IPS DF 6.9 (cell line): ENCODE results near the gene WRAP73.

Experiments used
- DNase-seq: peaks from one replicate; pipeline ENCODE4 v3.0.0-alpha.2; 2013; ENCODE audit warnings: low read depth, low spot score
- H3K27ac ChIP-seq: one replicate; pipeline ENCODE4 v1.5.1; 2013; ENCODE audit warnings: low read length, control low read depth
- H3K27me3 ChIP-seq: 2 replicates; pipeline ENCODE4 v1.6.1; 2013; ENCODE audit warnings: mild to moderate bottlenecking, low read length; ENCODE audit not compliant: control insufficient read depth, insufficient read depth
- H3K36me3 ChIP-seq: 2 replicates; pipeline ENCODE4 v1.6.1; 2013; ENCODE audit warnings: low read length; ENCODE audit not compliant: control insufficient read depth, insufficient read depth
- H3K4me1 ChIP-seq: 2 replicates; pipeline ENCODE4 v1.6.1; 2013; ENCODE audit warnings: low read length; ENCODE audit not compliant: control insufficient read depth, insufficient read depth
- H3K4me3 ChIP-seq: 2 replicates; pipeline ENCODE4 v1.5.1; 2013; ENCODE audit warnings: mild to moderate bottlenecking, low read length
- H3K9me3 ChIP-seq: 2 replicates; pipeline ENCODE4 v1.6.1; 2013; ENCODE audit warnings: low read length, inconsistent platforms; ENCODE audit not compliant: control insufficient read depth, insufficient read depth
- WGBS: extraction: QIAGEN DNeasy Blood & Tissue Kit; methylation state at CpG from one replicate; pipeline ENCODE4 v1.1.7; 2013; ENCODE audit warnings: mixed read lengths, missing lambda C conversion rate; ENCODE audit not compliant: insufficient read length, insufficient coverage; 5-methylcytosine and 5-hydroxymethylcytosine counted together

Gene WRAP73

GRCh38 chr1:3668148-3668547 lies 18.2 kb upstream of the WRAP73 start:
- H3K27ac ChIP-seq: no peak overlapping the region
- WGBS: no CpG with 5 or more reads among the region's 8 CpGs
- H3K27me3 ChIP-seq: no peaks in the 10 kb centered on the region
- no peak for DNase-seq
- peaks cover 4% of the 10 kb centered on the region for H3K4me1 ChIP-seq
- H3K36me3 ChIP-seq: no peaks in the 10 kb centered on the region
- no peaks in the 10 kb centered on the region for H3K9me3 ChIP-seq
- no peak overlapping the region for H3K4me3 ChIP-seq

GRCh38 chr1:3664700-3665375 lies 14.9 kb upstream of the WRAP73 start:
- Histone ChIP-seq H3K27ac (no peak overlapping the region), H3K36me3 (no peaks in the 10 kb centered on the region), H3K27me3 (peaks cover 1% of the 10 kb centered on the region; the same call in 1 of the 2 replicates), H3K9me3 (no peaks in the 10 kb centered on the region), H3K4me1 (peaks cover 2% of the 10 kb centered on the region; the same call in 1 of the 2 replicates), H3K4me3 (no peak overlapping the region)
- WGBS: no CpG with 5 or more reads among the region's 14 CpGs
- DNase-seq: no peak

DNA sequence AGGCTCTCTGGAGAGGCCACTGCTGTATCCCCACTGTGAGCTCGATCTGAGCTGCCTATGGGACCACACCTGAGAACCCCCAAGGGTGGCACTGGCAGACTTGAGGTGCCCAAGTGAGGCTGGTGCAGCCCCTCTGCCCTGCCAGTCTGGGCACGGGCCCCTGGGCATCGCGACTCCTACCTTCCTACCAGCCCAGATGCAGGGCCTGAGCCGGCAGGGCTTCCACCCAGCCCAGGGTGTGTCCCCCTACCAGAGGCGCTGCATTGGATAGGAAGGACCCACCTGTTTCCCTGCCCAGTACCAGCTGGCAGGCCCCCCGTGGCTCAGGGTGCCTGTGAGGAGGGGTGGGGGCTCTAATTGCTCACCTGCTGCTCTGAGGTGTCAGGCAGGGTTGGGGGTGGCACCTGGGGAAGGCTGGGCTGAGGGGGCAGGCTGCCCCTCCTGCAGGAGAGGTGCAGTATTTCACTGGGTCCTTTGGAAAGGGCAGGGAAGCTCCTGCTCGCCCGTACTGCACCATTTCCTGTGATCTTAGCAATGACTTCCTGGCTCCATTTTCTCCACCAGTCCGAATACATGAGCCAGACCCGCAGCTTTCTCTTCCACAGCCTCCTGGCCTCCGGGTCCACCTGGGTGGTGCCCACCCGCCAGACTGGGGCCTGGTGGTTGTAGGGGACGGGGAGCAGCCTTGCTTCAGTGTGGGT lies 14.2 kb upstream of the WRAP73 start:
- DNase-seq: no peak
- Histone ChIP-seq H3K36me3 (no peaks in the 10 kb centered on the region), H3K27ac (no peak overlapping the region), H3K27me3 (peaks cover 1% of the 10 kb centered on the region; the same call in 1 of the 2 replicates), H3K4me1 (peaks cover 2% of the 10 kb centered on the region; the same call in 1 of the 2 replicates), H3K4me3 (no peak overlapping the region), H3K9me3 (no peaks in the 10 kb centered on the region)
- no CpG with 5 or more reads among the region's 14 CpGs for WGBS

GRCh38 chr1:3662080-3662671 lies 12.3 kb upstream of the WRAP73 start:
- WGBS: no CpG with 5 or more reads among the region's 16 CpGs
- no peaks in the 10 kb centered on the region for H3K4me1 ChIP-seq
- H3K27me3 ChIP-seq: peaks cover 1% of the 10 kb centered on the region; the same call in 1 of the 2 replicates
- H3K36me3 ChIP-seq: no peaks in the 10 kb centered on the region
- DNase-seq: no peak
- H3K27ac ChIP-seq: no peak overlapping the region
- no peak overlapping the region for H3K4me3 ChIP-seq
- no peaks in the 10 kb centered on the region for H3K9me3 ChIP-seq

DNA sequence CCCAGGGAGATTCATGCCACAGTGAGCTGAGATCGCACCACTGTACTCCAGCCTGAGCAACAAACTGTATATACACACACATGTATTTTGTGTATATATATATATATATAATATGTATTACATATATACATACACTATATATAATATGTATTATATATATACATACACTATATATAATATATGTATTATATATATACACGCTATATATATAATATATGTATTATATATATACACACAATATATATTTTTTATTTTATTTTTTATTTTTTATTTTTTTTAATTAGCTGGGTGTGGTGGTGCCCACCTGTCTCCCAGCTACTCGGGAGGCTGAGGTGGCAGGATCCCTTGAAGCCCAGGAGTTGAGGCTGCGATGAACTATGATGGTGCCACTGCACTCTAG lies 11.7 kb upstream of the WRAP73 start:
- no peak for DNase-seq
- Histone ChIP-seq H3K9me3 (no peaks in the 10 kb centered on the region), H3K27ac (no peak overlapping the region), H3K4me1 (no peaks in the 10 kb centered on the region), H3K27me3 (peaks cover 1% of the 10 kb centered on the region; the same call in 1 of the 2 replicates), H3K36me3 (no peaks in the 10 kb centered on the region), H3K4me3 (no peak overlapping the region)
- WGBS: no CpG with 5 or more reads among the region's 4 CpGs

GRCh38 chr1:3660704-3661103 lies 10.8 kb upstream of the WRAP73 start:
- Histone ChIP-seq H3K27ac (no peak overlapping the region), H3K4me1 (no peaks in the 10 kb centered on the region), H3K27me3 (peaks cover 3% of the 10 kb centered on the region), H3K9me3 (no peaks in the 10 kb centered on the region), H3K4me3 (no peak overlapping the region), H3K36me3 (no peaks in the 10 kb centered on the region)
- no peak for DNase-seq
- WGBS: no CpG with 5 or more reads among the region's 2 CpGs

DNA sequence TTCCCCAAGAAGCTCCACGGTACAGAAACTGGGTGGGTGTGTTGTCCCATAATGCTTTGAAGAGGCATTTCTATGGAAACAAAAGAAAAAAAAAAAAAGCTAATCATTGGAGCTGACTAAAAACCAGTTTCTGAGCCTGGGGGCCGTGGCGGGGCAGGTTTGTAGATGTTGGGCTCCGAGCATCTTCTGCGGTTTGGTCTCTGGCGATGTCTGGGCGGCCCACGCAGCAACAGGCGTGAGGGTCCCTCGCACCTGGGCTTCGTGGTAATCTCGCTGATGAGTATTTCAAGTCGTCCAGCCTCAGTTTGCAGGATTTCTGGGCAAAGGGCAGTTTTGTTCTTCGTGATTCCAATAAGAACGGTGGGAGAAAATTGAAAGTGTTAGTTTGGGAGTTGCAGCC lies 9.2 kb upstream of the WRAP73 start:
- WGBS: no CpG with 5 or more reads among the region's 15 CpGs
- H3K4me3 ChIP-seq: no peak overlapping the region
- no peaks in the 10 kb centered on the region for H3K4me1 ChIP-seq
- H3K27me3 ChIP-seq: peaks cover 13% of the 10 kb centered on the region
- H3K27ac ChIP-seq: no peak overlapping the region
- DNase-seq: no peak
- H3K9me3 ChIP-seq: no peaks in the 10 kb centered on the region
- no peaks in the 10 kb centered on the region for H3K36me3 ChIP-seq

DNA sequence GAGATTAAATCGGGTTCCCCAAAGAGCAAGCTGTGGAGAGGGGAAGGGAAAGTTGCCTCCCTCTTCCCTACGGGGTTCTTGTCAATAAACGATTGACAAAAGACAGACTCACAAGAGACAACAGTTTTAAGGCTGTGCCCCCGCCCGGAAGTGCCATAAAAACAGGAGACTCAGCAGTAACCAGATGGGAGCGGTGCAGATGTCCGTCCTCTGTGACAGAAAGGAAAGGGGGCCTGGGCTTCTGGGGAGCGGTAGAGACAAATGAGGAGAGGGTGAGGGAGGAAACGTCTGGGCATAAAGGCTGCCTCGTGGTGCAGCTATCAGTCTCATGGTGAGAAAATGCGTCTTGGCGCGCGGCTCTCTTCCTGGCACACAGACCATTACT lies 8.3 kb upstream of the WRAP73 start:
- peaks cover 1% of the 10 kb centered on the region; the same call in 1 of the 2 replicates for H3K4me1 ChIP-seq
- no peak overlapping the region for H3K4me3 ChIP-seq
- H3K27me3 ChIP-seq: peaks cover 21% of the 10 kb centered on the region
- no peak for DNase-seq
- H3K9me3 ChIP-seq: no peaks in the 10 kb centered on the region
- no peaks in the 10 kb centered on the region for H3K36me3 ChIP-seq
- no peak overlapping the region for H3K27ac ChIP-seq
- WGBS: no CpG with 5 or more reads among the region's 14 CpGs

- Histone ChIP-seq H3K36me3 (no peaks in the 10 kb centered on the region), H3K27me3 (peaks cover 26% of the 10 kb centered on the region), H3K27ac (no peak overlapping the region), H3K9me3 (no peaks in the 10 kb centered on the region), H3K4me3 (no peak overlapping the region), H3K4me1 (peaks cover 2% of the 10 kb centered on the region; the same call in 1 of the 2 replicates)
- DNase-seq: no peak
- WGBS: no CpG with 5 or more reads among the region's 26 CpGs
Observed at GRCh38 chr1:3657578-3658230, 7.8 kb upstream of the WRAP73 start.

GRCh38 chr1:3657096-3657475 lies 7.2 kb upstream of the WRAP73 start:
- no CpG with 5 or more reads among the region's 6 CpGs for WGBS
- Histone ChIP-seq H3K27me3 (peaks cover 30% of the 10 kb centered on the region), H3K4me1 (peaks cover 2% of the 10 kb centered on the region; the same call in 1 of the 2 replicates), H3K27ac (no peak overlapping the region), H3K4me3 (no peak overlapping the region), H3K36me3 (no peaks in the 10 kb centered on the region), H3K9me3 (no peaks in the 10 kb centered on the region)
- DNase-seq: no peak
